Panc1 (cell line): ENCODE measurements around the gene DLG3.

Experiments used
- CTCF ChIP-seq: fragments of 450-650 bp; IDR thresholded peaks from 2 replicates; pipeline ENCODE4 v1.5.1; 2017; ENCODE audit warnings: mild to moderate bottlenecking
- POLR2AphosphoS5 ChIP-seq: IDR thresholded peaks from 2 replicates; pipeline ENCODE4 v1.6.1; 2012; ENCODE audit warnings: mild to moderate bottlenecking, low read depth, low read length, moderate library complexity
- TCF7L2 ChIP-seq: IDR thresholded peaks from 2 replicates; pipeline ENCODE4 v1.6.1; 2011; ENCODE audit warnings: mild to moderate bottlenecking, low read depth, low read length, inconsistent platforms
- TF ChIP-seq, protein P1 (sequence below), 2 experiments: IDR thresholded peaks; 2 replicates each; pipeline ENCODE4 v1.6.1; 2011 to 2012; ENCODE audit warnings: low read depth in 2 of 2, control low read depth in 1 of 2, low read length in 1 of 2, mild to moderate bottlenecking in 1 of 2, moderate library complexity in 1 of 2; ENCODE audit not compliant: insufficient read depth in 1 of 2

DNA sequence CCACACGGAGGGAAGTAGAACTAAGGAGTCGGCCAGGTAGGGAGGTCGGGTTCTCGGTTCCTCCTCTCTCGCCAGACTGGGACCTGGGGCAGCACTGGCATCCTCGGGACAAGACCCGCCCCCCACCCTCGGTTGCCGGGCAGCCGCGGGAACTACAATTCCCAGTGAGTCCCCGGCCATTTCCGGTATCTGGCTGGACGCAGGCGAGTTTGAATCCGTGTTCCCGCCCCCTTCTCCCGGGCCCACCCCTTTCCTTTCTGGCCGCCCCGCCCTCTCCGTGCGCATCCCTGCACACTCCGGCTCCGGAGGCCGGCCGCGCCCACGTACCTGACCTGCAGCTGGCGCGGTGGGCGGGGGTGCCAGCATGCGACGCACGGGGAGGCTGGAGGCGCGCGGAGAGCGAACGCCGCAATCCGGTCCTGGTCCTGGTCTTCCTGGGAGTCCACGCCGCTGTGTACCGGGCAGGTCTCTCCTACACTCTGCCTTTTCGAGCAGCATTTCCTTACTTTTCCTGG lies 10.2 kb upstream of the DLG3 start:
- no peak for TF ChIP-seq CTCF
- no peak for TF ChIP-seq POLR2AphosphoS5
- TF ChIP-seq, protein P1, sequence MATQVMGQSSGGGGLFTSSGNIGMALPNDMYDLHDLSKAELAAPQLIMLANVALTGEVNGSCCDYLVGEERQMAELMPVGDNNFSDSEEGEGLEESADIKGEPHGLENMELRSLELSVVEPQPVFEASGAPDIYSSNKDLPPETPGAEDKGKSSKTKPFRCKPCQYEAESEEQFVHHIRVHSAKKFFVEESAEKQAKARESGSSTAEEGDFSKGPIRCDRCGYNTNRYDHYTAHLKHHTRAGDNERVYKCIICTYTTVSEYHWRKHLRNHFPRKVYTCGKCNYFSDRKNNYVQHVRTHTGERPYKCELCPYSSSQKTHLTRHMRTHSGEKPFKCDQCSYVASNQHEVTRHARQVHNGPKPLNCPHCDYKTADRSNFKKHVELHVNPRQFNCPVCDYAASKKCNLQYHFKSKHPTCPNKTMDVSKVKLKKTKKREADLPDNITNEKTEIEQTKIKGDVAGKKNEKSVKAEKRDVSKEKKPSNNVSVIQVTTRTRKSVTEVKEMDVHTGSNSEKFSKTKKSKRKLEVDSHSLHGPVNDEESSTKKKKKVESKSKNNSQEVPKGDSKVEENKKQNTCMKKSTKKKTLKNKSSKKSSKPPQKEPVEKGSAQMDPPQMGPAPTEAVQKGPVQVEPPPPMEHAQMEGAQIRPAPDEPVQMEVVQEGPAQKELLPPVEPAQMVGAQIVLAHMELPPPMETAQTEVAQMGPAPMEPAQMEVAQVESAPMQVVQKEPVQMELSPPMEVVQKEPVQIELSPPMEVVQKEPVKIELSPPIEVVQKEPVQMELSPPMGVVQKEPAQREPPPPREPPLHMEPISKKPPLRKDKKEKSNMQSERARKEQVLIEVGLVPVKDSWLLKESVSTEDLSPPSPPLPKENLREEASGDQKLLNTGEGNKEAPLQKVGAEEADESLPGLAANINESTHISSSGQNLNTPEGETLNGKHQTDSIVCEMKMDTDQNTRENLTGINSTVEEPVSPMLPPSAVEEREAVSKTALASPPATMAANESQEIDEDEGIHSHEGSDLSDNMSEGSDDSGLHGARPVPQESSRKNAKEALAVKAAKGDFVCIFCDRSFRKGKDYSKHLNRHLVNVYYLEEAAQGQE (IDR thresholded peaks at IDR 0.05; ENCODE audit: insufficient read depth in 1 of 2, low read depth in 2 of 2, low read length in 1 of 2) = no peak
- TF ChIP-seq TCF7L2 = no peak
